LNCaP clone FGC (cell line): Measurements from ENCODE around the gene RRBP1.

Experiments
- DNase-seq: peaks from one replicate; pipeline ENCODE4 v3.0.0-alpha.2; 2011; ENCODE audit warnings: low read depth
- H3K4me3 ChIP-seq: 2 replicates; pipeline ENCODE4 v1.5.1; 2011; ENCODE audit warnings: mild to moderate bottlenecking, low read depth, low read length, control low read depth
- CTCF ChIP-seq: IDR thresholded peaks from 2 replicates; pipeline ENCODE4 v1.5.1; 2012; ENCODE audit warnings: mild to moderate bottlenecking; ENCODE audit not compliant: control insufficient read depth, insufficient read depth; ENCODE audit errors: extremely low read depth

Gene RRBP1

GRCh38 chr20:17605131-17605660 lies 76.8 kb downstream of the RRBP1 start:
- 0 out of 2 replicates have a peak, but pooled peaks have one; percentile 14 for TF ChIP-seq CTCF

GRCh38 chr20:17602493-17602892 lies 79.5 kb downstream of the RRBP1 start:
- no peak for TF ChIP-seq CTCF
- no peak for DNase-seq
- H3K4me3 ChIP-seq = no peak overlapping the region

More at GRCh38 chr20:17605131-17605660, 76.8 kb downstream of the RRBP1 start:
- DNase-seq = peak; percentile 94
- H3K4me3 ChIP-seq = peak overlapping the region; percentile 25

- no peak for DNase-seq
- TF ChIP-seq CTCF = no peak
- no peak overlapping the region for H3K4me3 ChIP-seq
These were observed 80.1 kb downstream of the RRBP1 start for GRCh38 chr20:17601957-17602356.

GRCh38 chr20:17598013-17598550 lies 84.0 kb downstream of the RRBP1 start:
- TF ChIP-seq CTCF = no peak
- no peak for DNase-seq
- no peak overlapping the region for H3K4me3 ChIP-seq

GRCh38 chr20:17595856-17596255 lies 86.2 kb downstream of the RRBP1 start:
- no peak for DNase-seq
- TF ChIP-seq CTCF = no peak
- no peak overlapping the region for H3K4me3 ChIP-seq

GRCh38 chr20:17594443-17594842 lies 87.6 kb downstream of the RRBP1 start:
- TF ChIP-seq CTCF = no peak
- peak overlapping the region; percentile 38 for H3K4me3 ChIP-seq
- DNase-seq = peak; percentile 97

- no peak for TF ChIP-seq CTCF
- DNase-seq = no peak
- H3K4me3 ChIP-seq = no peak overlapping the region
These were observed 88.1 kb downstream of the RRBP1 start for GRCh38 chr20:17593902-17594301.
